Type B pancreatic cell (in vitro differentiated cells): ENCODE data around the gene MUC13. TPM values are rescaled to one million over a fixed set of nuclear protein-coding genes. Genes with fewer than 3 reads are reported as not detected.
A peak's percentile ranks its signal among the peaks of the same experiment; 100 is the strongest.
"Not testable (repeated sequence)": the region's sequence is repeated elsewhere in the genome, so short reads cannot be mapped to it uniquely, and the experiment has no call there.

ENCODE experiments used
- DNase-seq: peaks from one replicate; pipeline ENCODE4 v3.0.0; 2021; ENCODE audit warnings: mixed read lengths; ENCODE audit not compliant: unreplicated experiment; ENCODE audit errors: extremely low spot score
- H3K27ac Mint-ChIP-seq: 2 replicates; pipeline ENCODE4 v1.8.0; 2021; ENCODE audit warnings: mild to moderate bottlenecking, mixed read lengths
- H3K27me3 Mint-ChIP-seq: 2 replicates; pipeline ENCODE4 v1.8.0; 2021; ENCODE audit warnings: mixed read lengths
- H3K36me3 Mint-ChIP-seq: 2 replicates; pipeline ENCODE4 v1.8.0; 2021; ENCODE audit warnings: mixed read lengths
- H3K4me1 Mint-ChIP-seq: one replicate; pipeline ENCODE4 v1.8.0; 2021; ENCODE audit warnings: mixed read lengths; ENCODE audit not compliant: unreplicated experiment
- H3K4me3 Mint-ChIP-seq: 2 replicates; pipeline ENCODE4 v1.8.0; 2021; ENCODE audit warnings: mild to moderate bottlenecking, mixed read lengths
- H3K9me3 Mint-ChIP-seq: 2 replicates; pipeline ENCODE4 v1.8.0; 2021; ENCODE audit warnings: mixed read lengths
- total RNA-seq: library from RNA; stranded (reverse); gene quantifications from 2 replicates; pipeline ENCODE4 v1.2.1, GENCODE V29; 2021; ENCODE audit warnings: low replicate concordance
- TF ChIP-seq, protein P1 (sequence below): fragments of 200-600 bp; sonication (generic); conservative IDR thresholded peaks from 2 replicates; pipeline ENCODE4 v1.5.0; 2021; ENCODE audit warnings: antibody characterized with exemption, mild to moderate bottlenecking

The MUC13 gene
- total RNA-seq, 1 donor from 2014 or later = 38.3 TPM

- Mint-ChIP-seq H3K36me3 (no peaks in the 10 kb centered on the region), H3K27ac (no peak overlapping the region), H3K4me3 (no peak overlapping the region), H3K4me1 (peaks cover 8% of the 10 kb centered on the region), H3K9me3 (no peaks in the 10 kb centered on the region), H3K27me3 (no peaks in the 10 kb centered on the region)
- TF ChIP-seq, protein P1, sequence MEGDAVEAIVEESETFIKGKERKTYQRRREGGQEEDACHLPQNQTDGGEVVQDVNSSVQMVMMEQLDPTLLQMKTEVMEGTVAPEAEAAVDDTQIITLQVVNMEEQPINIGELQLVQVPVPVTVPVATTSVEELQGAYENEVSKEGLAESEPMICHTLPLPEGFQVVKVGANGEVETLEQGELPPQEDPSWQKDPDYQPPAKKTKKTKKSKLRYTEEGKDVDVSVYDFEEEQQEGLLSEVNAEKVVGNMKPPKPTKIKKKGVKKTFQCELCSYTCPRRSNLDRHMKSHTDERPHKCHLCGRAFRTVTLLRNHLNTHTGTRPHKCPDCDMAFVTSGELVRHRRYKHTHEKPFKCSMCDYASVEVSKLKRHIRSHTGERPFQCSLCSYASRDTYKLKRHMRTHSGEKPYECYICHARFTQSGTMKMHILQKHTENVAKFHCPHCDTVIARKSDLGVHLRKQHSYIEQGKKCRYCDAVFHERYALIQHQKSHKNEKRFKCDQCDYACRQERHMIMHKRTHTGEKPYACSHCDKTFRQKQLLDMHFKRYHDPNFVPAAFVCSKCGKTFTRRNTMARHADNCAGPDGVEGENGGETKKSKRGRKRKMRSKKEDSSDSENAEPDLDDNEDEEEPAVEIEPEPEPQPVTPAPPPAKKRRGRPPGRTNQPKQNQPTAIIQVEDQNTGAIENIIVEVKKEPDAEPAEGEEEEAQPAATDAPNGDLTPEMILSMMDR = no peak
- DNase-seq = no peak
These were observed 27.9 kb upstream of the MUC13 start for GRCh38 chr3:124962403-124962940.

DNA sequence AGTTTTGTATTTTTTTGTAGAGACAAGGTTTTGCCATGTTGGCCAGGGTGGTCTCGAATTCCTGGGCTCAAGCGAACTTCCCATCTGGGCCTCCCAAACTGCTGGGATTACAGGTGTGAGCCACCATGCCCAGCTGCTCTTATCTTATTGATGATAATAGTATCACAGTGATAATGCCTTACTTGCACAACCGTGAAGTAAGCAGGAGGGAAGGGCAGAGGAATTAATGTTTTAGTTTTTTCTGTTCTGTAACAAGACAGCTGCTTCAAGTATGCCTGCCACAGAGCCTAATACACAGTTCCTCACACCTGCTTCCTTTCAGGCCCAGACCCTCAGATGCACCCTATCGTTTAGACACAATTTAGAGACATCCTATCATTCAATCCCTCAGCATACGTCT lies 26.1 kb upstream of the MUC13 start:
- DNase-seq = no peak
- Mint-ChIP-seq H3K4me3 (no peak overlapping the region), H3K27ac (no peak overlapping the region), H3K27me3 (no peaks in the 10 kb centered on the region), H3K4me1 (peaks cover 8% of the 10 kb centered on the region), H3K36me3 (no peaks in the 10 kb centered on the region), H3K9me3 (no peaks in the 10 kb centered on the region)
- TF ChIP-seq, protein P1 = no peak

DNA sequence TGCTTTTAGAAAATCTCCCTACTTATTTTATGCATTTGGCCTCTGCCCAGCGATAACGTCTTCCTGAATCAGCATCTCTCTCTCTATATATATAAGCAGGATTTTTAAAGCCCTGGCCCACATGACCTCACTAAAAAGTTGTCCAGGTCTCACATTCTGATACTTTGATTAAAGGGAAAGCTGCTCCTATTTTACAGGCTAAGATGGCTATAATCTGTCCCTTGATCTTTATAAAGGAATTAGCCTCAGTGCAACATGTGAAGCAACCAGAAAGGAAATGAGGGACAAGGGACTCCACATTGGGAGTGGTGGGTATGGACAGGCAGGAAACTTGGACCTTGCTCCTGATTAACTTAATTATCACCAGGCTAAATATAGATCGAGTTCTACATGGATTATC lies 25.6 kb upstream of the MUC13 start:
- H3K4me3 Mint-ChIP-seq = no peak overlapping the region
- no peaks in the 10 kb centered on the region for H3K27me3 Mint-ChIP-seq
- H3K36me3 Mint-ChIP-seq = no peaks in the 10 kb centered on the region
- no peaks in the 10 kb centered on the region for H3K9me3 Mint-ChIP-seq
- no peak overlapping the region for H3K27ac Mint-ChIP-seq
- DNase-seq = no peak
- peaks cover 8% of the 10 kb centered on the region for H3K4me1 Mint-ChIP-seq
- TF ChIP-seq, protein P1 = no peak

DNA sequence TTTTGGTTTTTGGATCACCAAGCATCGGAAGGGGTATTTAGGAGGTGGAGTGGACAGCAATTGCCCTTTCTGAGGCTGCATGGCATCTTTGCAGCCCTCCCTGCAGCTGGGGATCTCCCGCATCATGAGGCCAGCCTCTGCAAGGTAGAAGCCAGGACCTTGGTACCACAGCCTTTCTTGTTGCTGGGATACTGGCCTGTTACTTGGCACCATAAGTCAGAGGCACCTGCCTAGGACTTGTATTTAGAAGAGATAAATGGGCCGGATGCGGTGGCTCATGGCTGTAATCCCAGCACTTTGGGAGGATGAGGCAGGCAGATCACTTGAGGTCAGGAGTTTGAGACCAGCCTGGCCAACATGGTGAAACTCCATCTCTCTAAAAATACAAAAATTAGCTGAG lies 23.4 kb upstream of the MUC13 start:
- H3K9me3 Mint-ChIP-seq, H3K27ac Mint-ChIP-seq, DNase-seq, H3K36me3 Mint-ChIP-seq, H3K4me3 Mint-ChIP-seq, H3K4me1 Mint-ChIP-seq, H3K27me3 Mint-ChIP-seq: not testable (repeated sequence)

- TF ChIP-seq, protein P1 = no peak
- no peak overlapping the region for H3K4me3 Mint-ChIP-seq
- no peak overlapping the region for H3K27ac Mint-ChIP-seq
- no peaks in the 10 kb centered on the region for H3K27me3 Mint-ChIP-seq
- H3K9me3 Mint-ChIP-seq = no peaks in the 10 kb centered on the region
- H3K36me3 Mint-ChIP-seq = no peaks in the 10 kb centered on the region
- no peaks in the 10 kb centered on the region for H3K4me1 Mint-ChIP-seq
- no peak for DNase-seq
These were observed 17.8 kb upstream of the MUC13 start for GRCh38 chr3:124952282-124952855.

GRCh38 chr3:124951511-124952281 lies 17.1 kb upstream of the MUC13 start:
- Mint-ChIP-seq H3K9me3 (no peaks in the 10 kb centered on the region), H3K4me3 (no peak overlapping the region), H3K27me3 (no peaks in the 10 kb centered on the region), H3K36me3 (no peaks in the 10 kb centered on the region), H3K4me1 (no peaks in the 10 kb centered on the region), H3K27ac (peak overlapping the region; percentile 43)
- no peak for DNase-seq
- TF ChIP-seq, protein P1 = no peak
